NCI-H526 (cell line): ENCODE data around the gene STK38L.

Source experiments
- DNase-seq, 2 experiments: peaks; one replicate each; lab custom pipeline; 2025; lab: John Stamatoyannopoulos, UW

STK38L gene

DNA sequence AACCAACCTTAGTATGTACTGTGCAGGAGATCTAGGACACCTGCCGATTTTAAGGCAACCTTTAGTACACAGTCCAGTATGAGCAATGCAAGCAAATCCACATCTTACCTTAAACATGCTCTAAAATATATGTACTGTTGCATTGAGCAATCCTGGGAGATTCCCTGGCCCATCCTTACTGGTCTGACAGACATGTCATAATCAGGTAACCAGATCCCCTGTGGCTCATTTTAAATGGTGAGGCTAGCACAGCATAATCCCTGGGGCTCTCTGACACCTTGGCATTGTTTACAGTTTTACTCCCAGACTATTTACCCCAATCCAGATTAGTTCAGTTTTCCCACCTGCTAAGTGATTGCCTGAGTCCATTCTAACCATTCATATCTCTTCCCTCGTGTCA, 103.7 kb downstream of the STK38L start:
- DNase-seq: peak in 1 of 2 experiments; percentile 19

DNA sequence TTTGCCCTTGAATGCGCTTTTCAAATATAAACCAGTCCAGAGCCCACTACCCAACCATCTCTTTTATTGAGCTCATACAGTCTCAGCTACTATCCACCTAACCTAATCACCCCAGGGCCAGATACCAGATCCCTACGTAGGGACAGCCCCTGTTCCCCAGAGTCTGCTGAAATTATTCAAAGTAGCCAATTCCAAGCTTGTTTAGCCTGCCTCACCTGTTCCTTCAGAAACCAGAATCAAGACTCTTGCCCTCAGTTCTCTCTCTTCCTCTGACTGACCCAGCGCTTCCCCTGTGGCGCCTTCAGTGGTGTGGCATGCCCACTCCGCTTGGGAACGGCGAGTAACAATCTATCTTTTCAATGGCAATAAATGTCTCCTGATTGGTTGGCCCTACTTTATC, 107.4 kb downstream of the STK38L start:
- no peak for DNase-seq

DNA sequence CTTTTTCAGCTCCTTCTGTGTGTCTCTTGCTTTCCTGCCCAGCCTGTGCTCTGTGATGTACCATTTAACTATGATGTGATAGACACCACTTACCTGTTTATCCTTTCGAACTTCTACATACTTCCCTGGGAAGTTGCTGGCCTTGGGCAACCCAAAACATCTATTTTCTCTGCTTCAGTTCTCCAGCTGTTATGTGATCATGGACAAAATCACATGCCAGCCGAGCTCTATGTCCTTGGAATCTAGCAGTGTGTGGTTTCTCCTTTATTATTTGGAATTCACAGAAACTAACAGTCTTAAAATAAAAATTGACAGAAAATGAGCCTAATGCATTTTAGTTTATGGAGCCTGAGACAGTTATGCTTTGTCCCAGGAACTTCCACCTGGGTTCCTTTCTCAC, 111.4 kb downstream of the STK38L start:
- no peak for DNase-seq

DNA sequence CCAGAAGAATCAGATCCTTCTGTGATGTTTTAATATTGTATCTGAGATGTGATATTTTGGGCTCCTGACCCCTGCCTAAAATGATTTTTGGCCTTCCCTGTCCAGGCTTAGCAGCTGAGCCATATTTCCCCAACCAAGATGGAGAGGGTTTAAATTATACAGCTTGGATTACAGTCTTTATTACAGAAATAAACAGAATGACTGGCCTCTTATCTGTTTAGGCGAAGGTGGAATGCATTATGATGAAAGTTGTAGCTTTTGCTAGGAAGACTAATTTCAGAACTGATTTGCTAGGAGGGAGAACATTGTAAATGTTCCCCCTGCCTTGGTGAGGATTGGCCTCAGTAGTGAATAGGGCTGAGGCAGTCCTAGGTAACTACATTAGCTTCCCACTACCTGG, 111.9 kb downstream of the STK38L start:
- DNase-seq: no peak

DNA sequence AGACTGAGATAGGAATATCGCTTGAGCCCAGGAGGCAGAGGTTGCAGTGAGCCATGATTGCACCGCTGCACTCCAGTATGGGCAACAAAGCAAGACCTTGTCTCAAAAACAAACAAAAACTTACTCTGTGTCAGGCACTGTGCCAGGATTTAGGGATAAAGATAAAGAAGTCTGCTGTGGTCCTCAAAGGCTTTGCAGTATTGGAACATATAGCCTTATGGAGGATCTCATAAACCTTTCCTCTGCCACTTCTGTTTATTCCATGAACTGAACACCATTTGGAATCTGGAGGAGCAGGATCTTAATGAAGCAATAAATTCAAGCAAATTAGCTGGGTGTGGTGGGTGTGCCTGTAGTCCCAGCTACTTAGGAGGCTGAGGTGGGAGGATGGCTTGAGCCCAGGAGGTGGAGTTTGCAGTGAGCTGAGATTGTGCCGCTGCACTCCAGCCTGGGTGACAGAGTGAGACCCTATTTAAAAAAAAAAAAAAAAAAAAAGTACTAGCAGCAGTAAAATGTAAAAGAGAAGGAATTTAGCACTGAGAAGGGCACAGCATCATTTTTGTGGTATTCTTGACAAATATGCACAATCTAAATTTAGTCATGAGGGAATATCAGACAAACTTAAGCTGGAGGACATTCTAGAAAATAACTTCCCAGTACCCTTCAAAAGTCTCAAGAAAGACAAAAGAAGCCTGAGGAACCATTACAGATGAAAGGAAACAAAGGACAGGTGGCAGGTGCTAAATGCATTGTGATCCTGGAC, 115.7 kb downstream of the STK38L start:
- no peak for DNase-seq

DNA sequence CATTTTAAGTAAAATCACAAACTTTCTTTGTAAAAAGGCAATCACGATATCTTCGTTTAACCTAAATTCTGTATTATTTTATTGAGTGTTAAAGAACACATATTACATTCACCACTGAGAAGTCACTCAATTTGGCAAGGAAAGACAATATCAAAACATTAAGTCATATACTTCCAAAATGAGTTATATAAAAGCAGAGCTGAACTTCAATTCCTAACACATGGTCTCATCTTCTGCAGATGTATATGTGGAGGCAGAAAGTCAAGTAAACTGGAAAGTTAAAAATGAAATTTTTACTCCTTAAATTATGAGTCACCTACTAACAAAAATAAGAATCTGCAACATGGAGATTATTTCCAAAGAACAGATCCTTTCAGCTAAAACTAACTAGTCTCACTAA, 117.3 kb downstream of the STK38L start:
- DNase-seq: no peak

DNA sequence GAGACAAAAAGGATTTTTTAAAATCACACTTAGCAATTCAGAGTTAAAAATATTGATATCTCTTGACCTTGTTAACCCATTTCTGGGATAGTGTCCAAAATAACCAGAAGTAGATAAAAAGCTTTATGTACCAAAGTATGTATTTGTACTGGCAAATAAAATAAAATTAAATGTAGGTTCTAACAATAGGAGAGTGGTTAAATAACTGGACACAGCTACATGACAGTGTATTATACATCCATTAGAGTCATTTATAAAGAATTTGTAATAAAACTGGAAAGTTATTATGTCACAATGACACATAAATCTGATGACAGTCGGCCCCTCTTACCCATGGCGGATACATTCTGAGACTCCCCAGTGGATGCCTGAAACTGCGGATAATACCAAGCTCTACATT, 122.5 kb downstream of the STK38L start:
- DNase-seq: no peak

DNA sequence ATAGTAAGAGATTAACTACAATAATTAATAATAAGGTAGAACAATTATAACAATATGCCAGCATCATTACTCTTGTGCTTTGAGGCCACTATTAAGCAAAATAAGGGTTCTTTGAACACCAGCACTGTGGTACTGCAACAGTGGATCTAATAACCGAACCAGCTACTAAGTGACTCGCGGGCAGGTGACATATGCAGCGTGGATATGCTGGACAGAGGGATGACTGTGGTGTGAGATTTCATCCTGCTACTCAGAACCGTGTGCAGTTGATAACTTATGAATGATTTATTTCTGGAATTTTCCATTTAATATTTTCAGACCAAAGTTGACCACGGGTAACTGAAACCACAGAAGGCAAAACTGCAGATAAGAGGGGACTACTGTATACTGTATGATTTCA, 123.0 kb downstream of the STK38L start:
- DNase-seq: no peak
